ENCODE results near the gene MTCL1.
A peak's percentile ranks its signal among the peaks of the same experiment; 100 is the strongest.

The MTCL1 gene

GRCh38 chr18:8843005-8843404 lies 137.6 kb downstream of the MTCL1 start:
- Histone ChIP-seq H4K5ac (ENCODE audit: low read length) (no peak overlapping the region), H3K18ac (ENCODE audit: low read length) (no peak overlapping the region), H3K9ac (ENCODE audit: low read length) (no peak overlapping the region), H2BK15ac (replicated peaks; ENCODE audit: low read depth) (no peak overlapping the region), H3K56ac (ENCODE audit: low read length) (no peak overlapping the region), H3K4me3 (ENCODE audit: low read length) (no peak overlapping the region), H3K4me1 (ENCODE audit: control insufficient read depth, low read depth, low read length) (no peaks in the 10 kb centered on the region), H3K27me3 (ENCODE audit: insufficient read depth, low read length, poor library complexity) (no peaks in the 10 kb centered on the region), H3K79me1 (ENCODE audit: low read length) (no peaks in the 10 kb centered on the region), H2BK120ac (ENCODE audit: low read depth, low read length) (no peak overlapping the region), H3K4me2 (ENCODE audit: low read length) (no peak overlapping the region), H3K23ac (ENCODE audit: low read length) (peak overlapping the region; percentile 16), H4K8ac (ENCODE audit: low read depth, low read length) (no peak overlapping the region), H3K4ac (ENCODE audit: low read depth, low read length) (no peak overlapping the region), H3K79me2 (ENCODE audit: control insufficient read depth, insufficient read depth, low read length) (no peaks in the 10 kb centered on the region), H2BK5ac (ENCODE audit: low read length) (no peak overlapping the region), H2AK5ac (ENCODE audit: low read length) (no peak overlapping the region), H3K36me3 (ENCODE audit: control insufficient read depth, insufficient read depth, low read length) (no peaks in the 10 kb centered on the region), H3K27ac (ENCODE audit: low read depth, low read length) (no peak overlapping the region)
- no CpG with 5 or more reads among the region's 1 CpG for WGBS (ENCODE audit: extremely low coverage, insufficient coverage, low lambda C conversion rate)
- DNase-seq, result no peak

GRCh38 chr18:8844721-8845148 lies 139.4 kb downstream of the MTCL1 start:
- Histone ChIP-seq H4K5ac (ENCODE audit: low read length) (no peak overlapping the region), H2BK15ac (replicated peaks; ENCODE audit: low read depth) (no peak overlapping the region), H3K4me3 (ENCODE audit: low read length) (no peak overlapping the region), H3K23ac (ENCODE audit: low read length) (no peak overlapping the region), H3K4me2 (ENCODE audit: low read length) (no peak overlapping the region), H3K9ac (ENCODE audit: low read length) (no peak overlapping the region), H4K8ac (ENCODE audit: low read depth, low read length) (no peak overlapping the region), H3K27me3 (ENCODE audit: insufficient read depth, low read length, poor library complexity) (no peaks in the 10 kb centered on the region), H3K79me1 (ENCODE audit: low read length) (no peaks in the 10 kb centered on the region), H3K27ac (ENCODE audit: low read depth, low read length) (no peak overlapping the region), H3K79me2 (ENCODE audit: control insufficient read depth, insufficient read depth, low read length) (no peaks in the 10 kb centered on the region), H3K56ac (ENCODE audit: low read length) (no peak overlapping the region), H2BK5ac (ENCODE audit: low read length) (no peak overlapping the region), H2AK5ac (ENCODE audit: low read length) (no peak overlapping the region), H3K18ac (ENCODE audit: low read length) (no peak overlapping the region), H3K4me1 (ENCODE audit: control insufficient read depth, low read depth, low read length) (no peaks in the 10 kb centered on the region), H3K4ac (ENCODE audit: low read depth, low read length) (no peak overlapping the region), H3K36me3 (ENCODE audit: control insufficient read depth, insufficient read depth, low read length) (no peaks in the 10 kb centered on the region), H2BK120ac (ENCODE audit: low read depth, low read length) (no peak overlapping the region)
- WGBS (ENCODE audit: extremely low coverage, insufficient coverage, low lambda C conversion rate), result no CpG with 5 or more reads among the region's 16 CpGs
- no peak for DNase-seq

DNA sequence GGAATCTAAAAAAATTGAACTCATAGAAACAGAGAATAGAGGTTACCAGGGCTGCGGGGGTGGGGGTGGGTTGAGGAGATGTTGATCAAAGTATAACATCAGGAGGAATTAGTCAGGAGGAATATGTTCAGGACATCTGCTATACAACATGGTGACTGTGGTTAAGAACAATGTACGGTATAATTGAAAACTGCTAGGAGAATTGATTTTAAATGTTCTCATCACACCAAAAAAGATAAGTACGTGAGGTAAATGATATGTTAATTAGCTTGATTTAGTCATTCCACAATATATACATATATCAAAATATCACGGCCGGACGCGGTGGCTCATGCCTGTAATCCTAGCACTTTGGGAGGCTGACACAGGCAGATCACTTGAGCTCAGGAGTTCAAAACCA lies 140.2 kb downstream of the MTCL1 start:
- Histone ChIP-seq H3K27me3 (ENCODE audit: insufficient read depth, low read length, poor library complexity) (no peaks in the 10 kb centered on the region), H3K4me1 (ENCODE audit: control insufficient read depth, low read depth, low read length) (no peaks in the 10 kb centered on the region), H3K79me2 (ENCODE audit: control insufficient read depth, insufficient read depth, low read length) (no peaks in the 10 kb centered on the region), H3K36me3 (ENCODE audit: control insufficient read depth, insufficient read depth, low read length) (no peaks in the 10 kb centered on the region), H3K4me3 (ENCODE audit: low read length) (no peak overlapping the region), H2BK15ac (replicated peaks; ENCODE audit: low read depth) (no peak overlapping the region), H3K56ac (ENCODE audit: low read length) (no peak overlapping the region), H2BK120ac (ENCODE audit: low read depth, low read length) (no peak overlapping the region), H3K4me2 (ENCODE audit: low read length) (no peak overlapping the region), H3K27ac (ENCODE audit: low read depth, low read length) (no peak overlapping the region), H3K9ac (ENCODE audit: low read length) (no peak overlapping the region), H4K8ac (ENCODE audit: low read depth, low read length) (no peak overlapping the region), H3K79me1 (ENCODE audit: low read length) (no peaks in the 10 kb centered on the region), H3K23ac (ENCODE audit: low read length) (no peak overlapping the region), H3K4ac (ENCODE audit: low read depth, low read length) (no peak overlapping the region), H2BK5ac (ENCODE audit: low read length) (no peak overlapping the region), H2AK5ac (ENCODE audit: low read length) (no peak overlapping the region), H3K18ac (ENCODE audit: low read length) (no peak overlapping the region), H4K5ac (ENCODE audit: low read length) (no peak overlapping the region)
- DNase-seq, result no peak
- no CpG with 5 or more reads among the region's 7 CpGs for WGBS (ENCODE audit: extremely low coverage, insufficient coverage, low lambda C conversion rate)

DNA sequence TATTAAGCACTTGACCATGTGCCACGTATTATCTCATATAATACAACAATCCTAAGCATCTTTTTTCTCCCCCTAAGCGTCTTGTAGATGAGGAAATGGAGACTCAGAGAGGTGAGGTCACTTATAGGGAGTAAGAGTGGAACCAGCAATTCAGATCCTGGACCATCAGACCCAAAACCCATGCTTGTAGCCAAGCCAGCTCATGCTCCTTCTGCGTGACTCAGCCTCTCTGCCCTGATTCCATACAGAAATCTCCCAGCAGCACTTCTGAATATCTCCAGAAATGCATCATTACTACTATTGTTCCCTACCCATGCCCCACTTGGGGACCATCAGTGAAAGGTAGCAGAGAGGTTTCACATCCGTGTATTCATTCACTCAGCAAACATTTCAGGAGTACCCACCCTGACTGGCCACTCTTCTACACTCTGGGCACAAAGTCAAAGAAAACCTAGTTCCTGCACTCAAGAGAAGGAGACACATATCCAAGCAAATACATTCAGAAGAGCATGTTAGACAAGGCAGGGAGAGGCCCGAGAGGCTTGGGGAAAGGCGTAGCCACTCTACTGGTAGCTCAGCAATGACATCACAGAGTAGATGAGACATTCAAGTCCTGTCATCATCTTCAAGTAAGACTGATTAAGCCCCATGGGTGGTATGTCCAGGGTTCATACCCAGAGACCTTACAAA lies 141.9 kb downstream of the MTCL1 start:
- H2AK5ac ChIP-seq (ENCODE audit: low read length), result no peak overlapping the region
- no peak overlapping the region for H3K23ac ChIP-seq (ENCODE audit: low read length)
- no peaks in the 10 kb centered on the region for H3K27me3 ChIP-seq (ENCODE audit: insufficient read depth, low read length, poor library complexity)
- H4K5ac ChIP-seq (ENCODE audit: low read length), result no peak overlapping the region
- no peak overlapping the region for H3K56ac ChIP-seq (ENCODE audit: low read length)
- H3K79me2 ChIP-seq (ENCODE audit: control insufficient read depth, insufficient read depth, low read length), result no peaks in the 10 kb centered on the region
- H3K36me3 ChIP-seq (ENCODE audit: control insufficient read depth, insufficient read depth, low read length), result no peaks in the 10 kb centered on the region
- H2BK5ac ChIP-seq (ENCODE audit: low read length), result no peak overlapping the region
- no peak overlapping the region for H3K27ac ChIP-seq (ENCODE audit: low read depth, low read length)
- H3K79me1 ChIP-seq (ENCODE audit: low read length), result no peaks in the 10 kb centered on the region
- DNase-seq, result no peak
- no peak overlapping the region for H3K4me3 ChIP-seq (ENCODE audit: low read length)
- no peak overlapping the region for H3K4ac ChIP-seq (ENCODE audit: low read depth, low read length)
- no peak overlapping the region for H4K8ac ChIP-seq (ENCODE audit: low read depth, low read length)
- no peak overlapping the region for H2BK120ac ChIP-seq (ENCODE audit: low read depth, low read length)
- H3K4me2 ChIP-seq (ENCODE audit: low read length), result no peak overlapping the region
- no peaks in the 10 kb centered on the region for H3K4me1 ChIP-seq (ENCODE audit: control insufficient read depth, low read depth, low read length)
- no peak overlapping the region for H3K18ac ChIP-seq (ENCODE audit: low read length)
- 100% methylated on average over 1 of the region's 6 CpGs for WGBS (ENCODE audit: extremely low coverage, insufficient coverage, low lambda C conversion rate)
- H3K9ac ChIP-seq (ENCODE audit: low read length), result no peak overlapping the region
- H2BK15ac ChIP-seq (replicated peaks; ENCODE audit: low read depth), result no peak overlapping the region

DNA sequence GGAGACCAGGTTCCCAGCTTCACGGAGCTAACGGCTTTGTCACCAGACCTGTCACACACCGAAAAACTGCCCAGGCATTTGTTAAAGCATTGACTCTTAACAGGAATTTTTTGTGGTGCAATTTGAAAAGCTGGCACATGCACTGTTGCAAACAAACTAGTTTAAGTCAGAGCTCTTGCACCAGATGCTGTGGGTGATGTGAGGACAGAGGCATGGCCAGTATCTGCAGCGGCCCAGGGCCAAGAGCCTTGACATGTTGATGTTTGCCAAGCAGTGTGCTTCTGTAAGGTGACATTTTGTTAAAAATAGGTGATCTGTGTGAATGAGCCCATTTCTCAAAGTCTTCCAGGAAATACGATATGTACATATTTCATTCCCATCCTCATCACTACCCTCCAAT lies 142.5 kb downstream of the MTCL1 start:
- no CpG with 5 or more reads among the region's 5 CpGs for WGBS (ENCODE audit: extremely low coverage, insufficient coverage, low lambda C conversion rate)
- no peak overlapping the region for H4K5ac ChIP-seq (ENCODE audit: low read length)
- no peak overlapping the region for H3K4me3 ChIP-seq (ENCODE audit: low read length)
- H3K18ac ChIP-seq (ENCODE audit: low read length), result no peak overlapping the region
- no peak overlapping the region for H4K8ac ChIP-seq (ENCODE audit: low read depth, low read length)
- H2BK120ac ChIP-seq (ENCODE audit: low read depth, low read length), result no peak overlapping the region
- H3K4ac ChIP-seq (ENCODE audit: low read depth, low read length), result no peak overlapping the region
- H3K23ac ChIP-seq (ENCODE audit: low read length), result no peak overlapping the region
- no peak for DNase-seq
- H3K27me3 ChIP-seq (ENCODE audit: insufficient read depth, low read length, poor library complexity), result no peaks in the 10 kb centered on the region
- H2AK5ac ChIP-seq (ENCODE audit: low read length), result no peak overlapping the region
- no peaks in the 10 kb centered on the region for H3K79me1 ChIP-seq (ENCODE audit: low read length)
- H2BK5ac ChIP-seq (ENCODE audit: low read length), result no peak overlapping the region
- H3K36me3 ChIP-seq (ENCODE audit: control insufficient read depth, insufficient read depth, low read length), result no peaks in the 10 kb centered on the region
- no peak overlapping the region for H2BK15ac ChIP-seq (replicated peaks; ENCODE audit: low read depth)
- no peaks in the 10 kb centered on the region for H3K79me2 ChIP-seq (ENCODE audit: control insufficient read depth, insufficient read depth, low read length)
- H3K4me2 ChIP-seq (ENCODE audit: low read length), result no peak overlapping the region
- no peak overlapping the region for H3K27ac ChIP-seq (ENCODE audit: low read depth, low read length)
- H3K4me1 ChIP-seq (ENCODE audit: control insufficient read depth, low read depth, low read length), result no peaks in the 10 kb centered on the region
- no peak overlapping the region for H3K56ac ChIP-seq (ENCODE audit: low read length)
- no peak overlapping the region for H3K9ac ChIP-seq (ENCODE audit: low read length)

GRCh38 chr18:8848541-8848940 lies 143.2 kb downstream of the MTCL1 start:
- Histone ChIP-seq H3K79me1 (ENCODE audit: low read length) (no peaks in the 10 kb centered on the region), H2BK5ac (ENCODE audit: low read length) (no peak overlapping the region), H3K4me3 (ENCODE audit: low read length) (no peak overlapping the region), H3K4me2 (ENCODE audit: low read length) (no peak overlapping the region), H3K27ac (ENCODE audit: low read depth, low read length) (no peak overlapping the region), H2BK15ac (replicated peaks; ENCODE audit: low read depth) (no peak overlapping the region), H3K79me2 (ENCODE audit: control insufficient read depth, insufficient read depth, low read length) (no peaks in the 10 kb centered on the region), H2AK5ac (ENCODE audit: low read length) (no peak overlapping the region), H4K5ac (ENCODE audit: low read length) (no peak overlapping the region), H2BK120ac (ENCODE audit: low read depth, low read length) (no peak overlapping the region), H3K27me3 (ENCODE audit: insufficient read depth, low read length, poor library complexity) (no peaks in the 10 kb centered on the region), H4K8ac (ENCODE audit: low read depth, low read length) (no peak overlapping the region), H3K9ac (ENCODE audit: low read length) (no peak overlapping the region), H3K4me1 (ENCODE audit: control insufficient read depth, low read depth, low read length) (no peaks in the 10 kb centered on the region), H3K4ac (ENCODE audit: low read depth, low read length) (no peak overlapping the region), H3K36me3 (ENCODE audit: control insufficient read depth, insufficient read depth, low read length) (no peaks in the 10 kb centered on the region), H3K18ac (ENCODE audit: low read length) (no peak overlapping the region), H3K23ac (ENCODE audit: low read length) (no peak overlapping the region), H3K56ac (ENCODE audit: low read length) (no peak overlapping the region)
- DNase-seq, result no peak
- no CpG with 5 or more reads among the region's 3 CpGs for WGBS (ENCODE audit: extremely low coverage, insufficient coverage, low lambda C conversion rate)

Measured in mesendoderm (in vitro differentiated cells).